Measurements from ENCODE around the gene KCNJ15. TPM values are rescaled to one million over a fixed set of nuclear protein-coding genes. Genes with fewer than 3 reads are reported as not detected.

The KCNJ15 gene
- total RNA-seq, 6 experiments from 2014 or later = 0.33 to 1.2 (median 0.50) TPM

DNA sequence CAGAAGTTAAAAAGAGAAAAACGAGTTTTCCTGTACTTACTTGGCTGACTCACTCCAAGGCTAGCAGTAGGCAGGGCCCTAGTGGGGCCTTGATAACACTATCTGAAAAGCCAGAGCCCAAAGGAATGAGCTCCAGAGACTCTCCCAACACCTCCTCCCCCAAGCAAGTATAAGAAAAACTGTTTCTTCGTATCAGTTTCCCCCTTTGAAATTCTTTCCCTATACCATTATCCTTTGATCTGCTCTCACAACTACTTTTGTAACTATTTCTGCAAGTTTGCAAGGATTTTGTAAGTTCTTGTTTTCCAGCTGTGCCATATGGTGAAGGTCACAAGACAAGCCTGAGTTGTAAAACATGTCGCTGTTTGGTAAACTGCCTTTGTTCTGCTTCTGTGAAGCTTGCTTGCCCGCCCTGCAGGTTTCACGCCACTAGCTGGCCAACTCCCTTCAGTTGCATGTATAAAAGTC lies 36.5 kb upstream of the KCNJ15 start:
- Mint-ChIP-seq H3K36me3 (ENCODE audit: low read depth) (peaks cover 46% of the 10 kb centered on the region), H3K27me3 (ENCODE audit: insufficient read depth) (no peaks in the 10 kb centered on the region; the same call in 1 of the 2 replicates), H3K4me3 (no peak overlapping the region), H3K27ac (peak overlapping the region; percentile 63), H3K9me3 (peaks cover 32% of the 10 kb centered on the region), H3K4me1 (ENCODE audit: low read depth) (peaks cover 33% of the 10 kb centered on the region)
- TF ChIP-seq, protein P1, sequence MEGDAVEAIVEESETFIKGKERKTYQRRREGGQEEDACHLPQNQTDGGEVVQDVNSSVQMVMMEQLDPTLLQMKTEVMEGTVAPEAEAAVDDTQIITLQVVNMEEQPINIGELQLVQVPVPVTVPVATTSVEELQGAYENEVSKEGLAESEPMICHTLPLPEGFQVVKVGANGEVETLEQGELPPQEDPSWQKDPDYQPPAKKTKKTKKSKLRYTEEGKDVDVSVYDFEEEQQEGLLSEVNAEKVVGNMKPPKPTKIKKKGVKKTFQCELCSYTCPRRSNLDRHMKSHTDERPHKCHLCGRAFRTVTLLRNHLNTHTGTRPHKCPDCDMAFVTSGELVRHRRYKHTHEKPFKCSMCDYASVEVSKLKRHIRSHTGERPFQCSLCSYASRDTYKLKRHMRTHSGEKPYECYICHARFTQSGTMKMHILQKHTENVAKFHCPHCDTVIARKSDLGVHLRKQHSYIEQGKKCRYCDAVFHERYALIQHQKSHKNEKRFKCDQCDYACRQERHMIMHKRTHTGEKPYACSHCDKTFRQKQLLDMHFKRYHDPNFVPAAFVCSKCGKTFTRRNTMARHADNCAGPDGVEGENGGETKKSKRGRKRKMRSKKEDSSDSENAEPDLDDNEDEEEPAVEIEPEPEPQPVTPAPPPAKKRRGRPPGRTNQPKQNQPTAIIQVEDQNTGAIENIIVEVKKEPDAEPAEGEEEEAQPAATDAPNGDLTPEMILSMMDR (IDR thresholded peaks at IDR 0.05) = no peak
- DNase-seq = no peak

DNA sequence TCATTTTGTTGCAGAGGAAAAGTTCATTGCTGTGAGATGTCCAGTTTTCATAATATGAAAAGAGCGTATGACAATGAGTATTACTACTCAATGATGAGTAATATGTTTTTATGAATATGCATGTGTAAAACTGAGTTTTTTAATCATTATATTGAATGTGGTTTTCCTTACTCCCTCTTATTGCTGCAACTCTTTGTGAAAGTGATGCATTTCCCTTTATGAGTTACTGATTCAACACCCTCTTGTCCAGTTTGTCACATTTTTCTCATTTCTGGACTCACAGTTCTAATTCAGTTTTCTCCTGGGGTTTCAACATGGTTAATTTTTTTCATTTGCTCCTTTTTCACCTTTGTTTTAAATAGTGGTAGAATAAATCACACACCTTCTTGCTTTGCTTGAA lies 35.2 kb upstream of the KCNJ15 start:
- Mint-ChIP-seq H3K9me3 (peaks cover 40% of the 10 kb centered on the region), H3K4me1 (ENCODE audit: low read depth) (peaks cover 33% of the 10 kb centered on the region), H3K27me3 (ENCODE audit: insufficient read depth) (no peaks in the 10 kb centered on the region; the same call in 1 of the 2 replicates), H3K27ac (0 out of 2 replicates have a peak overlapping the region, but pooled peaks have one; percentile 13), H3K4me3 (no peak overlapping the region), H3K36me3 (ENCODE audit: low read depth) (peaks cover 48% of the 10 kb centered on the region)
- no peak for DNase-seq
- TF ChIP-seq, protein P1 (IDR thresholded peaks at IDR 0.05) = no peak

DNA sequence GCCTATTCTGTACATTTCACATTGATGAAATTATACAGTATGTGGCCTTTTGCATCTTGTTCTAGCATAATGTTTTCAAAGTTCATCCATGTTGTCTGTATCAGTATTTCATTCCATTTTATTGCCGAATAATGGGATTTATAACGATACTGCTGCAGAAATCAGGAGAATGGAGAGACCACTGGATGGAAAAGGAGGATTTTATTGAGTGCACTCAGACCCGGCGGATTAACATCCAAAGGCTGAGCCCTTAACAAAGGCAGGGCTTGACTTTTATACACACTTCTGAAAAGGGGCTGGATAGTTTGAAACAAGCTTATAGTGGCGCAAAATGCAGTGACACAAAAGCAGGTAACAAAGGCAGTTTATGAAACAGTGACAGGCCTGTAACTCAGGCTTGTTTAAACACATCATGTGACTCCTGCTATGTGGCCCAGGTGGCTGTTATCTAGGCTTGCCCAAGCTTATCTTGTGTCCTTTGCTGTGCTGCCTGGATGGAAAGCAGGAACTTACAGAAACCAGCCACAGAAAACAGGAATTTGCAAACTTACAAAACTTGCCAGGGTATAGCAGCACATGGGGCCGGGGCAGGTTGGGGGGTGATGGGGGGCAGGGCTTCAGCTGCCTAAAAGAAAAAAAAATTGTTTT lies 32.8 kb upstream of the KCNJ15 start:
- H3K27me3 Mint-ChIP-seq (ENCODE audit: insufficient read depth) = no peaks in the 10 kb centered on the region
- DNase-seq = no peak
- peaks cover 31% of the 10 kb centered on the region for H3K4me1 Mint-ChIP-seq (ENCODE audit: low read depth)
- H3K27ac Mint-ChIP-seq = no peak overlapping the region
- peaks cover 59% of the 10 kb centered on the region for H3K9me3 Mint-ChIP-seq
- TF ChIP-seq, protein P1 (IDR thresholded peaks at IDR 0.05) = no peak
- H3K4me3 Mint-ChIP-seq = no peak overlapping the region
- H3K36me3 Mint-ChIP-seq (ENCODE audit: low read depth) = peaks cover 64% of the 10 kb centered on the region

DNA sequence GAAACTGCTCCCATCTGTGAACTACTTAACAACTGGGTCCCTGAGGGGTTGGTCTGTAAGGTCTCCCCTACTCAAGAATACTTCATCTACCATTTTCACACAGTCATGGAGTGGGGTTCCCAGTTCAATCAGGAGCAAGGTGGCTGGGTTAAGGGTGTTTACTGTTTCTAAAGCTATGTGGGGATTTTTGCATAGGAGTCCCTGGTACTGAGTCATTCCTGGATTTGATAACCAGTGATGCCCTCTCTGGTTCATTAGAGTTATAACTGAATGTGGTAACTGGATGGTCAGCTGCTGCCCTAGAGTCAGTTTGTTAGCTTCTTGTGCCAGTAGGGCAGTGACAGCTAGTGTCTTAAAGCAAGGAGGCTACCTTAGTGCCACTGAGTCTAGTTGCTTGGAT lies 29.4 kb upstream of the KCNJ15 start:
- DNase-seq = no peak
- H3K9me3 Mint-ChIP-seq = peaks cover 80% of the 10 kb centered on the region
- no peak overlapping the region for H3K4me3 Mint-ChIP-seq

DNA sequence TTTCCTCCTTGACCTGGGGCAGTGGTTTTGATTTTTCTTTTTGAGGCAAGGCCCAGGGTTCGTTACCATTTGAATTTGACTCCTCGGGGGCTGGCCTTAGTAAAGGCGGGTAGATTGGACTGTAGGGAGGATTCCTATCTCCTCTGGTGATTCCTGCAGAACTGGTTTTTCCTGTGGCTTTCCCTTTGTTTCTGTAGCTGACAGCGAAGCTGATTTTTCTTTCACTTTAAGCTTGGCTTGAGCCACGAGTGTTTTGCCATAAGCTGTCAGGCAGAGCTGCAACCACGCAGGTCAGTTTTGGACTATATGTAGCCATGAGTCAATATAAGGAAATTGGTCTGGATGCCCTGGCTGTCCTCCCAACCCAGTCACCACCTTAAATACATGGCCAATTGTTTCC lies 28.7 kb upstream of the KCNJ15 start:
- H3K4me3 Mint-ChIP-seq = no peak overlapping the region
- DNase-seq = no peak
- TF ChIP-seq, protein P1 (IDR thresholded peaks at IDR 0.05) = no peak
- H3K27me3 Mint-ChIP-seq (ENCODE audit: insufficient read depth) = no peaks in the 10 kb centered on the region
- no peak overlapping the region for H3K27ac Mint-ChIP-seq
- H3K9me3 Mint-ChIP-seq = peaks cover 74% of the 10 kb centered on the region
- H3K4me1 Mint-ChIP-seq (ENCODE audit: low read depth) = peaks cover 6% of the 10 kb centered on the region; the same call in 1 of the 2 replicates
- H3K36me3 Mint-ChIP-seq (ENCODE audit: low read depth) = peaks cover 71% of the 10 kb centered on the region

More for the DNA sequence above, 29.4 kb upstream of the KCNJ15 start:
- peaks cover 78% of the 10 kb centered on the region for H3K36me3 Mint-ChIP-seq (ENCODE audit: low read depth)
- no peaks in the 10 kb centered on the region for H3K27me3 Mint-ChIP-seq (ENCODE audit: insufficient read depth)
- no peak overlapping the region for H3K27ac Mint-ChIP-seq
- peaks cover 5% of the 10 kb centered on the region; the same call in 1 of the 2 replicates for H3K4me1 Mint-ChIP-seq (ENCODE audit: low read depth)
- TF ChIP-seq, protein P1 (IDR thresholded peaks at IDR 0.05) = no peak

All from HFFc6 (cell line).